NCI-H524 treated with DMSO at 0.1 percent for 48 hours (cell line): ENCODE results near the gene ADAM22.
"Not testable (repeated sequence)": the region's sequence is repeated elsewhere in the genome, so short reads cannot be mapped to it uniquely, and the experiment has no call there.

Source experiments
- DNase-seq: peaks from one replicate; lab custom pipeline; 2025; lab: John Stamatoyannopoulos, UW

The ADAM22 gene, protein sequence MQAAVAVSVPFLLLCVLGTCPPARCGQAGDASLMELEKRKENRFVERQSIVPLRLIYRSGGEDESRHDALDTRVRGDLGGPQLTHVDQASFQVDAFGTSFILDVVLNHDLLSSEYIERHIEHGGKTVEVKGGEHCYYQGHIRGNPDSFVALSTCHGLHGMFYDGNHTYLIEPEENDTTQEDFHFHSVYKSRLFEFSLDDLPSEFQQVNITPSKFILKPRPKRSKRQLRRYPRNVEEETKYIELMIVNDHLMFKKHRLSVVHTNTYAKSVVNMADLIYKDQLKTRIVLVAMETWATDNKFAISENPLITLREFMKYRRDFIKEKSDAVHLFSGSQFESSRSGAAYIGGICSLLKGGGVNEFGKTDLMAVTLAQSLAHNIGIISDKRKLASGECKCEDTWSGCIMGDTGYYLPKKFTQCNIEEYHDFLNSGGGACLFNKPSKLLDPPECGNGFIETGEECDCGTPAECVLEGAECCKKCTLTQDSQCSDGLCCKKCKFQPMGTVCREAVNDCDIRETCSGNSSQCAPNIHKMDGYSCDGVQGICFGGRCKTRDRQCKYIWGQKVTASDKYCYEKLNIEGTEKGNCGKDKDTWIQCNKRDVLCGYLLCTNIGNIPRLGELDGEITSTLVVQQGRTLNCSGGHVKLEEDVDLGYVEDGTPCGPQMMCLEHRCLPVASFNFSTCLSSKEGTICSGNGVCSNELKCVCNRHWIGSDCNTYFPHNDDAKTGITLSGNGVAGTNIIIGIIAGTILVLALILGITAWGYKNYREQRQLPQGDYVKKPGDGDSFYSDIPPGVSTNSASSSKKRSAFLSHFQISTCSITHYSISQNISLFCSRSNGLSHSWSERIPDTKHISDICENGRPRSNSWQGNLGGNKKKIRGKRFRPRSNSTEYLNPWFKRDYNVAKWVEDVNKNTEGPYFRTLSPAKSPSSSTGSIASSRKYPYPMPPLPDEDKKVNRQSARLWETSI

DNA sequence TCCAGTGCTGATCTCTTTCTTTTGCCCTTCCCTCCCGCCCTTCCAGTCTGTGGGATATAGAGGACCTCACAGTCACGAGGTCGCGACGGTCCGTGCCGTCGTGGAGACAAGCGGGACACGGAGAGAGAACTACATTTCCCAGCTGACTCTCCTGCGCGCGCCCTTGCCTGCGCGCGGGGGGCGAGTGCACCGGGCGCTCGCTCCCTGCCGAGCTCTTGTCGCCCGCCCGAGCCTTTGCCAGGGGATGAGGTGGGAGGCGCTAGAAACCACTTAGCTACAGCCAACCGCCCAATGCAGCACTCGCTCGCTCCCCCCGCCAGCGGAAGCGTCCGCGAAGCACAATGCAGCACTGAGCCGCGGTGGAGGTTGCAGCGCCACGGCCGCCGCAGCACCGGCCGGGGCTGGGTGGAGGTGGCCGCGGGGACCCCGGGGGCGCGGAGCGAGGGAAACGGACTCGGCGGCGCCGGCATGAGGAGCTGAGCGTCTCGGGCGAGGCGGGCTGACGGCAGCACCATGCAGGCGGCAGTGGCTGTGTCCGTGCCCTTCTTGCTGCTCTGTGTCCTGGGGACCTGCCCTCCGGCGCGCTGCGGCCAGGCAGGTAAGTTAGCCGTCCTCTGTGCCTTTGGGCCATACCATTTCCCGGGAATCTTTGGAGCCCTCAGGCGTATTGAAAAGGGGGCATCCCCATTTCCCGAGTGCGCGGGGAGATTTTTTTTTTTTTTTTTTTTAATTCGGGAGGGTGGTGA, at the start of gene ADAM22:
ADAM22 (plus strand) TSS at position 299 of the 746 bp plus-strand sequence; CDS start at position 514, 215 bp downstream.
- peak; percentile 87 for DNase-seq

DNA sequence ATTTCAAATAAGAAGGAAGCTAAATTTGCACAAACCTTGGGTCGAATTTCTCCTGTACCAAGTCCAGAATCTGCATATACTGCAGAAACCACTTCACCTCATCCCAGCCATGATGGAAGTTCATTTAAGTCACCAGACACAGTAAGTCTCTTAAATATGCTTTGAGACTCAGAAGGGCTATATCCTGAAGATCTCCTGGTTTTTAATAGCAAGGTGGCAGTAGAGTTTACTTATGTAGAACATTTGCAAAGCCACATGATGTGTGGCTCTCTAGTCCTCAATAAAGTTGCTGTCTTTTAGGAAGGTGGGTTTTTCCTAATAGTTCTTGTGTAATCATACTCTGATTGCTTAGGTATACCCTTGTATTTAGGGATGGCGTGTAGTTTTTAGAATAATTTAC, 49.0 kb upstream of the ADAM22 start:
- DNase-seq, result no peak

DNA sequence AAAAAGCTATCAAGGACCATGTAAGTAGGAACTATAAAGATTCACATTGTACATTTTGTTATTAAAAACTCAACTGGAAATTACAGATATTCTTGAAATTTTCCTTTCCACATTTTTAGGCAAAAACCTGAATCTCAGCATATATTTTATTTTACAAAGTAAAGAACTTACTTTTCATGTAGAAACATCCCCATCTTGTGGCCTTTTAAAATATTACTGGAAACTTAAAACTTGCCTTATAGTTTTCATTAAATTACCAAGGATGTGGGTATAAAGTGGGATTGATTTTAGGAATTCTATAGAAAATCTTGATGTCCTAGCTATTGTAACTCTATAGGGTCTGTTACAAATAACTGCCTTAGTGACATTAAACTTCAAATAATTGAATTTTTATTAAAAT, 47.2 kb upstream of the ADAM22 start:
- DNase-seq, result no peak

DNA sequence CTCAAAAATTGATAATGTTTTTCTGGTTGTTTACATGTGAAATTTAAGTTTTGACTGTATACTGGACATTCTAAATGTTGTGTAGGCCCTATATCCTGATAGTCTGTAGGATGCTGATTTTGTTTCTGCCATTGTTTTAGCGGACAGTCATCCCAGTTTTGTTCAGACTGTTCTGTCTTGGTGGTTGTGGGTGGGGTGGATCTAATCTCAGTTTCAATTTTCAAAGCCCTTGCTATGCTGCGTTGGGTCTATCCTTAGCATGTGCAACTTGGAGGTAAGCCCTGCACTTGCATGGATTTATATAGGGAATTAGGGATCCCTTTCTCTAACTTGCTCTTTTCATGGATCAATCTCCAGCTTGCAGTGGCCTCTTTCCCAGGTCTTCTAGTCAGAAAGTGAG, 38.7 kb upstream of the ADAM22 start:
- no peak for DNase-seq

DNA sequence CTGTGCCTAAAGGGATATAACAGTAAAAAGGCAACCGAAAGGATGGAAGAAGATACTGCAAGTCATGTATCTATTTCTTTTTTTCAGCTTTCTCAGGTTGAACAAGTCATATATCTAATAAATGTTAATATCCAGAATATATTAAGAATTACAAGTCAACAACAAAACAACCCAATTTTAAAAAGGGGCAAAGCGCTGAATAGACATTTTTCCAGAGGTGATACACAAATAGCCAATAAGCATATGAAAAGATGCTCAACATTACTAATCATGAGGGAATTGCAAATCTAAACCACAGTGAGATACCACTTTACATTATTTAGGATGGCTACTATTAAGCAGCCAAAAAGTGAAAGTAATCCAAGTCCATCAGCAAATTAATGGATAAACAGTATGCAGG, 34.8 kb upstream of the ADAM22 start:
- DNase-seq, result no peak

DNA sequence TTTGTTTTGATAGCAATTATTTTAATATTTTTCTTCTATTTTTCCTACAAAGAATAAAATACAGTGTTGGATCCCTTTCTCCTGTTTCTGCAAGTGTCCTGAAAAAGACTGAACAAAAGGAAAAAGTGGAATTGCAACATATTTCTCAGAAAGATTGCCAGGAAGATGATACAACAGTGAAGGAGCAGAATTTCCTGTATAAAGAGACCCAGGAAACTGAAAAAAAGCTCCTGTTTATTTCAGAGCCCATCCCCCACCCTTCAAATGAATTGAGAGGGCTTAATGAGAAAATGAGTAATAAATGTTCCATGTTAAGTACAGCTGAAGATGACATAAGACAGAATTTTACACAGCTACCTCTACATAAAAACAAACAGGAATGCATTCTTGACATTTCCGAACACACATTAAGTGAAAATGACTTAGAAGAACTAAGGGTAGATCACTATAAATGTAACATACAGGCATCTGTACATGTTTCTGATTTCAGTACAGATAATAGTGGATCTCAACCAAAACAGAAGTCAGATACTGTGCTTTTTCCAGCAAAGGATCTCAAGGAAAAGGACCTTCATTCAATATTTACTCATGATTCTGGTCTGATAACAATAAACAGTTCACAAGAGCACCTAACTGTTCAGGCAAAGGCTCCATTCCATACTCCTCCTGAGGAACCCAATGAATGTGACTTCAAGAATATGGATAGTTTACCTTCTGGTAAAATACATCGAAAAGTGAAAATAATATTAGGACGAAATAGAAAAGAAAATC, 26.7 kb upstream of the ADAM22 start:
- DNase-seq, result not testable (repeated sequence)

DNA sequence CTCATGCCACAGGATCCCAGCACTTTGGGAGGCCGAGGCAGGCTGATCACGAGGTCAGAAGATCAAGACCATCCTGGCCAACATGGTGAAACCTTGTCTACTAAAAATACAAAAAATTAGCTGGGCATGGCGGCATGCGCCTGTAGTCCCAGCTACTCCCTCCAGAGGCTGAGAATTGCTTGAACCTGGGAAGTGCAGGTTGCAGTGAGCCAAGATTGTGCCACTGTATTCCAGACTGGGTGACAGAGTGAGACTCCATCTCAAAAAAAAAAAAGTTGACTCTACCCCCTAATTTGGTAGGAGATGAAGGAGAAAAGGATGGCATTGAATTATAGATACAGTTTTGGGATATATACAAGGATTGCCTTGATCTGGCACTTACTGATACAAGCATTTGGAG, 25.2 kb upstream of the ADAM22 start:
- not testable (repeated sequence) for DNase-seq

DNA sequence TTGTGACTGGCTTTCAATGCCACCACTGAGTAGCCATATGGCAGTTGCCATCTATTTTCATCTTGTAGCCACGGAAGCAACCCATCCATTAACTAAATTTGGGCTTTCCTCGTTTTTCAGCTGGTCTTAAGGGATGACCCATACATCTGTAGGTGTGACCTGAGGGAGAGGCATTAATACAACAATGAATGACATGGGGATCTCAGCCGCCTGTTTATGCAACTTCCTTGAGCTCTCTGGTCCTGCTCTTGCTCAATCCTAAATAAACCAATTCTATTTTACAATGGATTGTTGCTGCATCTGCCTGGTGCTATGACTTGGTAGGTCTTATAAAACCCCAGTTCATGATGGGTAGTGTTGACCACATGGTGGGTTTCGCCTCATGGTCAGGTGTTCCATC, 21.9 kb upstream of the ADAM22 start:
- DNase-seq, result no peak

DNA sequence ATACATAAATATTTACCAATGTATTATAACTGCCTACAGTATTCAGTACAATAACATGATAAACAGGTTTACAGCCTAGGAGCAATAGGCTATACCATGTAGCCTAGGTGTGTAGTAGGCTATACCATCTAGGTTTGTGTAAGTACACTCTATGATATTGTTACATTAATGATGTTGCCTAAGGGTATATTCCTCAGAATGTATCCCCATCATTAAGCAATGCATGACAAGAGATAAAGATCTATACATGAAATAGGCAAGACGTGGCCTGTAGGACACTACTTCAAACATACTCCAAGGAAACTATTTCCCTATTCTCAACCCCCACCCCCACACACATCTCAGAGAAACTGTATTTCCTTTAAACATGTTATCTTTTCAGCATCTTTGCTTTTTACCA, 15.3 kb upstream of the ADAM22 start:
- DNase-seq, result no peak

DNA sequence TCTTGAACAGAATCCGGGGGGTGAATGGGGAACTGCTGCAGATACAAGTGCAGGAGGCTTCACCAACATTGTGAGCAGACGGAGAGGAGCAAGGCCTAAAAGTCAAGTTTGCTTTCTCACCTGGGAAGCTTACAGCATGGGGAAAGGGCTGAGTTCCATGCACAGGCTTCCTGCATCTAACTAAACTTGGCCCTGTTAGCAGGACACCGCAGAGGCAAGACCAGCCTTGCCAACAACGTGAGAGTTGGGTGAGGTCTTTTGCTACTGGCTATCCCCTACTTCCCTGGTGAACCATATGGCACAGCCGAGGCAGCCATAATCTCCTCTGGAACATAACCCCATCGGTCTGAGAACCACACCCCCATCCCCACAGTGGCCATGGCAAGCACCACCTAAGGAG, 14.2 kb upstream of the ADAM22 start:
- DNase-seq, result no peak

DNA sequence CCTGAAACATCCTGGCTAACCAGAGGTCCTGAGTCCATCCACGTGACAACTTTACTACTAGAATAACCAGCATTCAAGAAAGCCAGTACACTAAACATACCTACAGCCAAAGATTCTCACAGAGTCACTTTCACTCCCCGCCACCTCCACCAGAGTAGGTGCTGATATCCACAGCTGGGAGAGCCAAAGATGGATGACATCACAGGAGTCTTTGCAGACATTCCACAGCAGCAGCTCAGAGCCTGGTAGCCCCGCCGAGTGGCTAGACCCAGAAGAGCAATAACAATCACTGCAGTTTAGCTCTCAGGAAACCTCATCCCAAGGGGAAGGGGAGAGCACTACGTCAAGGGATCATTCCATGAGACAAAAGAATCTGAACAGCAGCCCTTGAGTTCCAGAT, 13.5 kb upstream of the ADAM22 start:
- no peak for DNase-seq

DNA sequence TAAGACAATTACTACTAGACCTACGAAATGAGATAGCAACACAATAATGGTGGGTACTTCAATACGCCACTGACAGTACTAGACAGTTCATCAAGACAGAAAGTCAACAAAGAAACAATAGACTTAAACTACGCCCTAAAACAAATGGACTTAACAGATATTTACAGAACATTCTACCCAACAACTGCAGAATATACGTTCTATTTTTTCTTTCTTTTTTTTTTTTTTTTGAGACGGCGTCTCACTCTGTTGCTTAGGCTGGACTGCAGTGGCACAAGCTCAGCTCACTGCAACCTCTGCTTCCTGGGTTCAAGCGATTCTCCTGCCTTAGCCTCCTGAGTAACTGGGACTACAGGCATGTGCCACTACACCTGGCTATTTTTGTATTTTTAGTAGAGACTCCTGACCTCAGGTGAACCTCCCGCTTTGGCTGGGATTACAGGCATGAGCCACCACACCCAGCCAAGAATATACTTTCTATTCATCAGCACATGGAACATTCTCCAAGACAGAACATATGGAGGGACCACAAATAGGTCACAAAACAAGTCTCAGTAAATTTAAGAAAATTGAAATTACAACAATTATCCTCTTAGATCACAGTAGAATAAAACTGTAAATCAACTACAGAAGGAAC, 11.2 kb upstream of the ADAM22 start:
- not testable (repeated sequence) for DNase-seq

DNA sequence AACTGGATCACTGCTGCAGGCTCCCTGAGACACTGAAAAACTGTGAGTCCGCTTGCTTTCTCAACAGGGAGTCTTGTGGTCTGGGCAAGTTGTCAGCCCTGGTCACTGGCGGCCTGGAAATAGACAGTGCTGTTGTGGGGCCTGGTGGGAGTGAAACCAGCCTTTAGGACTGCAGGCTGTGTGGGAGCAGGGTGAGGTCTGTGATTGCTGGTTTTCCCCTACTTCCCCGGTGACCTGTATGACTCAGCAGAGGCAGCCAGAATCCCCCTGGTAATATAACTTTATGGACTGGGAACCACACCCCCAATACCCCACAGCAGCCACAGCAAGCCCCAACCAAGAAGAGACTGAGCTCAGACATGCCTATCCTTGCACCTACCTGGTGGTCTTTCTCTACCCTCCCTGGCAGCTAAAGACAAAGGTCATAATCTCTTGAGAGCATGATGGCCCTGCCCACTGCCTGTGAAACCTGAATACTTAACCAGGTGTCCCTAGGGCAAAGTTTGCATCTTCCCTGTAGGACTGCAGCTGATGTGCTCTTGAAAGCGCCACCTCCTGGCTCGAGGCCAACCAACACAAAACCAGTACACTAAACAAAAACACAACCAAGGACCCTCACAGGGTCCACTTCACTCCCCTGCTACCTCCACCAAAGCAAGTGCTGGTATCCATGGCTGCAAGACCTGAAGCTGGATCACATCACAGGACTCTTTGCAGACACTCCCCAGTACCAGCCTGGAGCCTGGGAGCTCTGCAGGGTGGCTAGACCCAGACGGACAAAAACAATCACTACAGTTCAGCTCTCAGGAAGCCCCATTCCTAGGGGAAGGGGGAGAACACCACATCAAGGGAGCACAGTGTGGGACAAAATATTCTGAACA, 7.2 kb upstream of the ADAM22 start:
- no peak for DNase-seq

DNA sequence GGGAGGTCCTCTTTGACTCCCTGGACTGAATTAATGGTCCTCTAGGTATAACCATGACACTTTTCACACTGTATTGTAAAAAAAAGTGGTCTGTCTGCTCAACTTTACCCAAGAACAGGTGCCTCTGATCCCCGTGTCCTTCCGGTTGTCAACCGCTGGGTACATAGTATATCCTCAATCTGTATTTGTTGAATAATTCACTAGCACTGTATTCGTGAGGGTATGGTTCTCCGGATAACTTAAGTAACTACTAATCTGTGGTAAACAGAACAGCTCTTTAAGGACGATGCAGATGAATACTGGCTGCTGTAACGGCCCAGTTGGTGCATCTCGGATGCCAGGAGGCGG, 472 bp upstream of the ADAM22 start:
- no peak for DNase-seq

DNA sequence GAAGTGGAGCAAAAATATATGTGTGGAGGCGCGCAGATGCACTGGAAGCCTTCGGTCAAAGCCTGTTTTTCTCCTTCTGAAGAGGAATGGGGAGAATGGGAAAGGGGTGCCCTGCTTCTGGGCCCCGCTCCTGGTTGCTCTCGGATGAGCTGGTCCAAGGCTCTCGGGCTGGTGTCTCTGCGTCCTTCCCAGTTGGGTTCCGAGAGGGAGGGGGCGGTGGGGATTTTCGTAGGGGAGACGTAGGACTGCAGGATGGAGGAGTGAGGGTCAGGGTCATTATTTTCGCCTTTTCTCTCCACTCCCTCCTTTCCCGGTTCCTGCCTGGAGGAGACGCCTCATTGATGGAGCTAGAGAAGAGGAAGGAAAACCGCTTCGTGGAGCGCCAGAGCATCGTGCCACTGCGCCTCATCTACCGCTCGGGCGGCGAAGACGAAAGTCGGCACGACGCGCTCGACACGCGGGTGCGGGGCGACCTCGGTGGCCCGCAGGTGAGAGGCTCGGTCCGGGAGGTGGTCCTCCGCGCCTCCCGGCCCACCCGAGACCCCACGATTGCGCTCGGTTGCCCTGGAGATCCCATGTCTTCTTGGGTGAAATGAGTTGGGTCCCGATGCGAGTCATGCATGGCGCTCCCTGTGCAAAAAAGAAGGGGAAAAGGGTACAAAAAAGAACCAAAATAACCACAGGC, 790 bp downstream of the ADAM22 start:
- DNase-seq, result no peak

DNA sequence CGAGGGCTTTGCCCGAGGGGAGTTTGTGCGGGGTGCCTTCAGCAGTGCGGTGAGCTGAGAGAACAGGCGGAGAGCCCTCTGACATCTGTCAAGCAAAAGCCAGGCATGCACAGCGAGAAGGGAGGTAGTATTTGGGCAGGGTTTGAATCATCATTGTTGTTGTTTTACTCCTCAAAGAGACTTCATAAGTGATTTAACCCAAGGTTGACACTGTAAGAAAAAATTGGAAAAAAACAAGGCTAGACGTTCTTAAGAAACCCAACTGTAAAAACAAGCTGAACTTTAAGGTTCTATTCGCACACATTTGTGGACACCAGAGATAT, 1.3 kb downstream of the ADAM22 start:
- no peak for DNase-seq

DNA sequence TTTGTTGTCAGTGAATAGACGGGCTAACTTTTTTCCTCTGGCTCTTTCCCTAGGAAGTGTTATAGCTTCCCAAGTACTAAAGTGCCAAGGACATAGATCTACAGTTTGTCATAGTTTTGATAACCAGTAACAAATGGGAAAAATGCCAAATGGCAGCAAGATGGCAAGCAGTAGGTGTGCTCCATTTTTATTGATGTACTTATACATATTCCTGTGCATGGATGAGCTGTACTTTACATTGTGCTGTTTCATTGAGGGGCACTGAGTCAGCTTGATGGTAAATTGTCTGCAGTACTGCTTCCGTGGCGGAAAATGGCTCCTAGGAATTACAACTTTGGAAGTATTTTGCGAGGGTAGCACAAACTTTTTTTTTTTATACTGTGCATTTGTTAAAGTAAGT, 7.1 kb downstream of the ADAM22 start:
- no peak for DNase-seq

DNA sequence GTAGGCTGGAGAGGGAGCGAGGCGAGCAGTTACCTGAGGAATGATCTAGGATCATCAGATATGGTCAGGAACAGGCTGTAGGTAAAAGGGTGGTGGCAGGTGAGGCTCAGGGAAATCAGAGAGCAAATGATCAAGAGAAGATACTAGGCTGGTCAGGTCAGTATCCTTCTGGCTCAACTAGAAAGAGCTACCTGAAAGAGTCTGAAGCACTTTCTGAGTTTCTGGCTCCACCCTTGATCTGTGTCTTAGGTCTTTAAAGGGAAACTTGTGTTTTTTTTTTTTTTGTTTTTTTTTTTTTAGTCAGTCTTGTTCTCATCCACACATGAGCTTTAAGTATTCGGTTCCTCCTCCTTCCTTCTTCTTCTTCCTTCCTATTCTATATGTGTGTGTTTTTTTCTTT, 10.5 kb downstream of the ADAM22 start:
- no peak for DNase-seq

DNA sequence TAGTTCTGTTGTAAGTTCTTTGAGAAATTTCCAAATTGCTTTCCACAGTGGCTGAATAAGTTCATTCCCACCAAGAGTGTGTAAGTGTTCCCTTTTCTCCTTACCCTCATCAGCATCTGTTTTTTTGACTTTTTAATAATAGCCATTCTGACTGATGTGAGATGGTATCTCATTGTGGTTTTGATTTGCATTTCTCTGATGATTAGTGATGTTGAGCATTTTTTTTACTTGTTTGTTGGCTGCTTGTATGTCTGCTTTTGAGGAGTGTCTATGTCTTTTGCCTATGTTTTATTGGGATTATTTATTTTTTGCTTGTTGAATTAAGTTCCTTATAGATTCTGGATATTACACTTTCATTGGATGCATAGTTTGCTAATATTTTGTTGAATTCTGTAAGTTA, 11.9 kb downstream of the ADAM22 start:
- not testable (repeated sequence) for DNase-seq

DNA sequence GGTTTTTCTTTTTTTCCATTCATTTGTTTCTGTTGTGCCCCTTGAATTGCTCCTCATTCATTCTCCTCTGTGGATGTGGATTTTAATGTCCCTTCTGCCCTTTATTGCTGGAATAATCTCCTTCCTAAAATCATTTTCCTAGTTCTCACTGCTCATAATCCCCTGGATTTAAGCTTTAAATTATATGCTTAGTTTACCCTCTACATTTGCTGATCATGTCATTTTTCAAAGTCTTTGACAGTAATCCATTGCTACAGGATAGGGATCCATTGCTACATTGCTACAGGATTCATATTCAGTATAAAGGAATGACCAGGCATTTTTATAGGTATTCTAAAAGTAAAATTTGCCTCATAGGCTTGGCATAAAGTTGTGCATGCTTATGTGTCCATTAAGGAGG, 14.3 kb downstream of the ADAM22 start:
- DNase-seq, result no peak
